HepG2 (cell line): ENCODE measurements around the gene ENAH. TPM values are rescaled to one million over a fixed set of nuclear protein-coding genes. Genes with fewer than 3 reads are reported as not detected.

Source experiments
- ATM ChIP-seq: fragments of 450-650 bp; IDR thresholded peaks from 2 replicates; pipeline ENCODE4 v1.7.1; 2017; ENCODE audit warnings: mild to moderate bottlenecking, borderline replicate concordance
- FOXJ3 ChIP-seq: sonication (generic); formaldehyde crosslinking; IDR thresholded peaks from 2 replicates; pipeline ENCODE4 v1.4.0; 2020; ENCODE audit warnings: missing genetic modification reagents, mild to moderate bottlenecking, borderline replicate concordance
- HNRNPLL ChIP-seq: fragments of 200-400 bp; formaldehyde crosslinking; IDR thresholded peaks from 2 replicates; pipeline ENCODE4 v1.6.1; 2017; ENCODE audit warnings: mild to moderate bottlenecking, low read depth, low read length; ENCODE audit not compliant: poor library complexity, severe bottlenecking
- MEIS1 ChIP-seq: sonication (generic); formaldehyde crosslinking; IDR thresholded peaks from 2 replicates; pipeline ENCODE4 v1.9.0; 2021; ENCODE audit warnings: mild to moderate bottlenecking, missing genetic modification reagents, moderate library complexity, borderline replicate concordance
- SP2 ChIP-seq: sonication (generic); formaldehyde crosslinking; IDR thresholded peaks from 2 replicates; pipeline ENCODE4 v1.5.1; 2020; ENCODE audit warnings: mild to moderate bottlenecking, missing genetic modification reagents
- ZNF350 ChIP-seq: sonication (generic); formaldehyde crosslinking; IDR thresholded peaks from 2 replicates; pipeline ENCODE4 v1.4.0; 2020; ENCODE audit warnings: mild to moderate bottlenecking, low read depth, missing genetic modification reagents, borderline replicate concordance
- polyA plus RNA-seq, 8 experiments: library from polyadenylated mRNA; depleted of rRNA in 3 of 8; stranded (reverse) in 7 of 8; unstranded in 1 of 8; fragments of >200 nt; fragmentation: Illumina TruSeq in 4 of 8; extraction: Trizol in 4 of 8; gene quantifications; 2 replicates each; pipeline versions ENCODE4 v1.2.1 to v1.2.3, GENCODE V29; 2011 to 2016; ENCODE audit warnings: low read depth in 4 of 8, missing spikeins in 1 of 8, mixed read lengths in 1 of 8; ENCODE audit not compliant: insufficient read depth in 1 of 8
- total RNA-seq, 5 experiments: library from RNA; depleted of rRNA; stranded (reverse); fragments of >200 nt; fragmentation: Illumina TruSeq; extraction: Trizol; gene quantifications; 2 replicates each; pipeline ENCODE4 v1.2.3, GENCODE V29; 2016; ENCODE audit warnings: low read depth in 1 of 5
- TF ChIP-seq, protein P1 (sequence below), 2 experiments: sonication (generic) in 1 of 2; formaldehyde crosslinking in 1 of 2; IDR thresholded peaks; 2 replicates each; pipeline versions ENCODE4 v1.4.0 to v1.6.1; 2016 to 2020; ENCODE audit warnings: borderline replicate concordance in 1 of 2, low read depth in 1 of 2, mild to moderate bottlenecking in 1 of 2, missing genetic modification reagents in 1 of 2
- TF ChIP-seq, protein P2 (sequence below): sonication (generic); formaldehyde crosslinking; conservative IDR thresholded peaks from 2 replicates; pipeline ENCODE4 v1.4.0; 2020; ENCODE audit warnings: missing genetic modification reagents
- TF ChIP-seq, protein P3 (sequence below): sonication (generic); IDR thresholded peaks from 2 replicates; pipeline ENCODE4 v1.6.1; 2016; ENCODE audit warnings: low read depth, borderline replicate concordance
- TF ChIP-seq, protein P4 (sequence below): sonication (generic); formaldehyde crosslinking; IDR thresholded peaks from 2 replicates; pipeline ENCODE4 v1.5.0; 2020; ENCODE audit warnings: mild to moderate bottlenecking, missing genetic modification reagents, borderline replicate concordance
- TF ChIP-seq, protein P5 (sequence below): fragments of 450-650 bp; IDR thresholded peaks from 2 replicates; pipeline ENCODE4 v1.6.1; 2016

The ENAH gene
- total and polyA plus RNA-seq, 2 of the 13 experiments (the other 11 are each of a cell fraction or from before 2014, with no cell fraction given) = 22.1 to 58.3 TPM

DNA sequence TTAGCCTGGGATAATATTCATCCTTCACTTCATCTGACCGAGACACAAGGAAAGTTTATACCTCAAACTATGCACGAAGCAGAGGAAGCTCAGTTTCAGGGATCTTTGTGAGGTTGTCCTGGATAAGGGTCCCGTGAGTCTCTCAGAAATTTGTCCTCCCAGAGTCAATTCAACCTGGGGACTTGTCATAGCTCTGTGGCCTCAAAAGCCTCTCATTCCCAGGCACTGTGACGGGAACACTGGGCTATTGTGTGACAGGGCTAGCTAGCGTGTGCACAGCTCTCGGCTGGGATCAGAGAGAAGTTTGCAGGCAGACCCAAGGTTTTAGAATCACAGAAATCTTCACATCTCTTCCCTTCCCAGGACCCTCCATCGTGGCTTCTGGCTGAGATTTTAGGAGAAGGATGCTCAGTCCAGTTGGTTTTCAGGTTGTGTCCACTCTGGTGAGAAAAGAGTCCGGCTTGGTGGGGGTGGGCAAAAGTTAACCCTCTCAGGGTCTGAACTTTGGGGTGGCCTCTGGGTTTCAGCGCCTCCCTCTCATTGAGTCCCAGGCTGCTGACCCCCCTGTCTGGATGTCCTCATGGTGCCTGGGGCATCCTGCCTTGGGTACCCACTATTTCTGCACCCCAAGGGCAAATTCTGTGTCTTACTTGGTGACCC, 204.6 kb downstream of the ENAH start (continued):
- TF ChIP-seq, protein P1, sequence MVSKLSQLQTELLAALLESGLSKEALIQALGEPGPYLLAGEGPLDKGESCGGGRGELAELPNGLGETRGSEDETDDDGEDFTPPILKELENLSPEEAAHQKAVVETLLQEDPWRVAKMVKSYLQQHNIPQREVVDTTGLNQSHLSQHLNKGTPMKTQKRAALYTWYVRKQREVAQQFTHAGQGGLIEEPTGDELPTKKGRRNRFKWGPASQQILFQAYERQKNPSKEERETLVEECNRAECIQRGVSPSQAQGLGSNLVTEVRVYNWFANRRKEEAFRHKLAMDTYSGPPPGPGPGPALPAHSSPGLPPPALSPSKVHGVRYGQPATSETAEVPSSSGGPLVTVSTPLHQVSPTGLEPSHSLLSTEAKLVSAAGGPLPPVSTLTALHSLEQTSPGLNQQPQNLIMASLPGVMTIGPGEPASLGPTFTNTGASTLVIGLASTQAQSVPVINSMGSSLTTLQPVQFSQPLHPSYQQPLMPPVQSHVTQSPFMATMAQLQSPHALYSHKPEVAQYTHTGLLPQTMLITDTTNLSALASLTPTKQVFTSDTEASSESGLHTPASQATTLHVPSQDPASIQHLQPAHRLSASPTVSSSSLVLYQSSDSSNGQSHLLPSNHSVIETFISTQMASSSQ (IDR thresholded peaks at IDR 0.05; ENCODE audit: low read depth) = no peak
- TF ChIP-seq, protein P1 (CRISPR knock-in tag; IDR thresholded peaks at IDR 0.05; ENCODE audit: borderline replicate concordance) = no peak
- no peak for TF ChIP-seq HNRNPLL
- no peak for TF ChIP-seq ATM
- TF ChIP-seq FOXJ3 (CRISPR knock-in tag) = no peak
- TF ChIP-seq, protein P2, sequence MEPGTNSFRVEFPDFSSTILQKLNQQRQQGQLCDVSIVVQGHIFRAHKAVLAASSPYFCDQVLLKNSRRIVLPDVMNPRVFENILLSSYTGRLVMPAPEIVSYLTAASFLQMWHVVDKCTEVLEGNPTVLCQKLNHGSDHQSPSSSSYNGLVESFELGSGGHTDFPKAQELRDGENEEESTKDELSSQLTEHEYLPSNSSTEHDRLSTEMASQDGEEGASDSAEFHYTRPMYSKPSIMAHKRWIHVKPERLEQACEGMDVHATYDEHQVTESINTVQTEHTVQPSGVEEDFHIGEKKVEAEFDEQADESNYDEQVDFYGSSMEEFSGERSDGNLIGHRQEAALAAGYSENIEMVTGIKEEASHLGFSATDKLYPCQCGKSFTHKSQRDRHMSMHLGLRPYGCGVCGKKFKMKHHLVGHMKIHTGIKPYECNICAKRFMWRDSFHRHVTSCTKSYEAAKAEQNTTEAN (CRISPR knock-in tag) = no peak
- TF ChIP-seq, protein P3, sequence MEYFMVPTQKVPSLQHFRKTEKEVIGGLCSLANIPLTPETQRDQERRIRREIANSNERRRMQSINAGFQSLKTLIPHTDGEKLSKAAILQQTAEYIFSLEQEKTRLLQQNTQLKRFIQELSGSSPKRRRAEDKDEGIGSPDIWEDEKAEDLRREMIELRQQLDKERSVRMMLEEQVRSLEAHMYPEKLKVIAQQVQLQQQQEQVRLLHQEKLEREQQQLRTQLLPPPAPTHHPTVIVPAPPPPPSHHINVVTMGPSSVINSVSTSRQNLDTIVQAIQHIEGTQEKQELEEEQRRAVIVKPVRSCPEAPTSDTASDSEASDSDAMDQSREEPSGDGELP = no peak
- TF ChIP-seq, protein P4, sequence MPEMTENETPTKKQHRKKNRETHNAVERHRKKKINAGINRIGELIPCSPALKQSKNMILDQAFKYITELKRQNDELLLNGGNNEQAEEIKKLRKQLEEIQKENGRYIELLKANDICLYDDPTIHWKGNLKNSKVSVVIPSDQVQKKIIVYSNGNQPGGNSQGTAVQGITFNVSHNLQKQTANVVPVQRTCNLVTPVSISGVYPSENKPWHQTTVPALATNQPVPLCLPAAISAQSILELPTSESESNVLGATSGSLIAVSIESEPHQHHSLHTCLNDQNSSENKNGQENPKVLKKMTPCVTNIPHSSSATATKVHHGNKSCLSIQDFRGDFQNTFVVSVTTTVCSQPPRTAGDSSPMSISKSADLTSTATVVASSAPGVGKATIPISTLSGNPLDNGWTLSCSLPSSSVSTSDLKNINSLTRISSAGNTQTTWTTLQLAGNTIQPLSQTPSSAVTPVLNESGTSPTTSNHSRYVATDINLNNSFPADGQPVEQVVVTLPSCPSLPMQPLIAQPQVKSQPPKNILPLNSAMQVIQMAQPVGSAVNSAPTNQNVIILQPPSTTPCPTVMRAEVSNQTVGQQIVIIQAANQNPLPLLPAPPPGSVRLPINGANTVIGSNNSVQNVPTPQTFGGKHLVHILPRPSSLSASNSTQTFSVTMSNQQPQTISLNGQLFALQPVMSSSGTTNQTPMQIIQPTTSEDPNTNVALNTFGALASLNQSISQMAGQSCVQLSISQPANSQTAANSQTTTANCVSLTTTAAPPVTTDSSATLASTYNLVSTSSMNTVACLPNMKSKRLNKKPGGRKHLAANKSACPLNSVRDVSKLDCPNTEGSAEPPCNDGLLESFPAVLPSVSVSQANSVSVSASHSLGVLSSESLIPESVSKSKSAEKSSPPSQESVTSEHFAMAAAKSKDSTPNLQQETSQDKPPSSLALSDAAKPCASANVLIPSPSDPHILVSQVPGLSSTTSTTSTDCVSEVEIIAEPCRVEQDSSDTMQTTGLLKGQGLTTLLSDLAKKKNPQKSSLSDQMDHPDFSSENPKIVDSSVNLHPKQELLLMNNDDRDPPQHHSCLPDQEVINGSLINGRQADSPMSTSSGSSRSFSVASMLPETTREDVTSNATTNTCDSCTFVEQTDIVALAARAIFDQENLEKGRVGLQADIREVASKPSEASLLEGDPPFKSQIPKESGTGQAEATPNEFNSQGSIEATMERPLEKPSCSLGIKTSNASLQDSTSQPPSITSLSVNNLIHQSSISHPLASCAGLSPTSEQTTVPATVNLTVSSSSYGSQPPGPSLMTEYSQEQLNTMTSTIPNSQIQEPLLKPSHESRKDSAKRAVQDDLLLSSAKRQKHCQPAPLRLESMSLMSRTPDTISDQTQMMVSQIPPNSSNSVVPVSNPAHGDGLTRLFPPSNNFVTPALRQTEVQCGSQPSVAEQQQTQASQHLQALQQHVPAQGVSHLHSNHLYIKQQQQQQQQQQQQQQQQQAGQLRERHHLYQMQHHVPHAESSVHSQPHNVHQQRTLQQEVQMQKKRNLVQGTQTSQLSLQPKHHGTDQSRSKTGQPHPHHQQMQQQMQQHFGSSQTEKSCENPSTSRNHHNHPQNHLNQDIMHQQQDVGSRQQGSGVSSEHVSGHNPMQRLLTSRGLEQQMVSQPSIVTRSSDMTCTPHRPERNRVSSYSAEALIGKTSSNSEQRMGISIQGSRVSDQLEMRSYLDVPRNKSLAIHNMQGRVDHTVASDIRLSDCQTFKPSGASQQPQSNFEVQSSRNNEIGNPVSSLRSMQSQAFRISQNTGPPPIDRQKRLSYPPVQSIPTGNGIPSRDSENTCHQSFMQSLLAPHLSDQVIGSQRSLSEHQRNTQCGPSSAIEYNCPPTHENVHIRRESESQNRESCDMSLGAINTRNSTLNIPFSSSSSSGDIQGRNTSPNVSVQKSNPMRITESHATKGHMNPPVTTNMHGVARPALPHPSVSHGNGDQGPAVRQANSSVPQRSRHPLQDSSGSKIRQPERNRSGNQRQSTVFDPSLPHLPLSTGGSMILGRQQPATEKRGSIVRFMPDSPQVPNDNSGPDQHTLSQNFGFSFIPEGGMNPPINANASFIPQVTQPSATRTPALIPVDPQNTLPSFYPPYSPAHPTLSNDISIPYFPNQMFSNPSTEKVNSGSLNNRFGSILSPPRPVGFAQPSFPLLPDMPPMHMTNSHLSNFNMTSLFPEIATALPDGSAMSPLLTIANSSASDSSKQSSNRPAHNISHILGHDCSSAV (CRISPR knock-in tag) = no peak
- no peak for TF ChIP-seq MEIS1 (CRISPR knock-in tag)
- TF ChIP-seq SP2 = no peak
- TF ChIP-seq, protein P5, sequence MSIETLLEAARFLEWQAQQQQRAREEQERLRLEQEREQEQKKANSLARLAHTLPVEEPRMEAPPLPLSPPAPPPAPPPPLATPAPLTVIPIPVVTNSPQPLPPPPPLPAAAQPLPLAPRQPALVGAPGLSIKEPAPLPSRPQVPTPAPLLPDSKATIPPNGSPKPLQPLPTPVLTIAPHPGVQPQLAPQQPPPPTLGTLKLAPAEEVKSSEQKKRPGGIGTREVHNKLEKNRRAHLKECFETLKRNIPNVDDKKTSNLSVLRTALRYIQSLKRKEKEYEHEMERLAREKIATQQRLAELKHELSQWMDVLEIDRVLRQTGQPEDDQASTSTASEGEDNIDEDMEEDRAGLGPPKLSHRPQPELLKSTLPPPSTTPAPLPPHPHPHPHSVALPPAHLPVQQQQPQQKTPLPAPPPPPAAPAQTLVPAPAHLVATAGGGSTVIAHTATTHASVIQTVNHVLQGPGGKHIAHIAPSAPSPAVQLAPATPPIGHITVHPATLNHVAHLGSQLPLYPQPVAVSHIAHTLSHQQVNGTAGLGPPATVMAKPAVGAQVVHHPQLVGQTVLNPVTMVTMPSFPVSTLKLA = no peak
- TF ChIP-seq ZNF350 = 0 out of 2 replicates have a peak, but pooled peaks have one; percentile 12
